Ishikawa (cell line): ENCODE results near the gene ALPI.

Experiments used
- CEBPB ChIP-seq: IDR thresholded peaks from 2 replicates; pipeline ENCODE4 v1.6.1; 2012
- CREB1 ChIP-seq: IDR thresholded peaks from 2 replicates; pipeline ENCODE4 v1.6.1; 2012; ENCODE audit warnings: low read depth
- EGR1 ChIP-seq: IDR thresholded peaks from 2 replicates; pipeline ENCODE4 v1.6.1; 2012
- EP300 ChIP-seq: IDR thresholded peaks from 2 replicates; pipeline ENCODE4 v1.6.1; 2012; ENCODE audit warnings: borderline replicate concordance
- FOXM1 ChIP-seq: IDR thresholded peaks from 2 replicates; pipeline ENCODE4 v1.6.1; 2012; ENCODE audit warnings: low read depth, borderline replicate concordance
- MAX ChIP-seq: IDR thresholded peaks from 2 replicates; pipeline ENCODE4 v1.6.1; 2012
- NFIC ChIP-seq: IDR thresholded peaks from 2 replicates; pipeline ENCODE4 v1.6.1; 2012
- RAD21 ChIP-seq: IDR thresholded peaks from 2 replicates; pipeline ENCODE4 v1.6.1; 2012; ENCODE audit warnings: low read depth
- REST ChIP-seq: IDR thresholded peaks from 2 replicates; pipeline ENCODE4 v1.6.1; 2012; ENCODE audit warnings: low read depth, mild to moderate bottlenecking
- TAF1 ChIP-seq: IDR thresholded peaks from 2 replicates; pipeline ENCODE4 v1.6.1; 2012; ENCODE audit warnings: low read depth, mild to moderate bottlenecking
- TCF12 ChIP-seq: IDR thresholded peaks from 2 replicates; pipeline ENCODE4 v1.6.1; 2012; ENCODE audit warnings: low read depth
- TEAD4 ChIP-seq: IDR thresholded peaks from 2 replicates; pipeline ENCODE4 v1.6.1; 2012
- USF1 ChIP-seq: IDR thresholded peaks from 2 replicates; pipeline ENCODE4 v1.6.1; 2012
- YY1 ChIP-seq: IDR thresholded peaks from 2 replicates; pipeline ENCODE4 v1.6.1; 2012; ENCODE audit warnings: low read depth
- ZBTB7A ChIP-seq: IDR thresholded peaks from 2 replicates; pipeline ENCODE4 v1.6.1; 2012; ENCODE audit warnings: low read depth

Gene ALPI

GRCh38 chr2:232449964-232450363, 6.0 kb upstream of the ALPI start:
- TF ChIP-seq CEBPB, result no peak
- TF ChIP-seq RAD21, result no peak
- no peak for TF ChIP-seq EGR1
- TF ChIP-seq TEAD4, result no peak
- no peak for TF ChIP-seq EP300
- no peak for TF ChIP-seq MAX
- no peak for TF ChIP-seq TCF12
- TF ChIP-seq ZBTB7A, result no peak
- no peak for TF ChIP-seq YY1
- no peak for TF ChIP-seq NFIC
- TF ChIP-seq TAF1, result no peak
- TF ChIP-seq CREB1, result no peak
- no peak for TF ChIP-seq USF1
- TF ChIP-seq FOXM1, result no peak

GRCh38 chr2:232454630-232455029, 1.3 kb upstream of the ALPI start:
- TF ChIP-seq TAF1 (no peak), TCF12 (no peak), TEAD4 (no peak), EGR1 (no peak)

- TF ChIP-seq EP300, result no peak
- TF ChIP-seq REST, result peak; percentile 37; the same call in 1 of the 2 replicates
Measured at GRCh38 chr2:232456296-232457120, 555 bp downstream of the ALPI start.

- no peak for TF ChIP-seq EP300
- TF ChIP-seq CREB1, result no peak
- no peak for TF ChIP-seq TAF1
- no peak for TF ChIP-seq USF1
- TF ChIP-seq CEBPB, result no peak
- TF ChIP-seq TEAD4, result no peak
- TF ChIP-seq REST, result no peak
- TF ChIP-seq TCF12, result no peak
- no peak for TF ChIP-seq RAD21
- TF ChIP-seq FOXM1, result no peak
- no peak for TF ChIP-seq ZBTB7A
- TF ChIP-seq YY1, result no peak
- TF ChIP-seq NFIC, result no peak
- no peak for TF ChIP-seq EGR1
- TF ChIP-seq MAX, result no peak
Measured at GRCh38 chr2:232457121-232458011, 1.4 kb downstream of the ALPI start.

GRCh38 chr2:232458051-232458660, 2.2 kb downstream of the ALPI start:
- TF ChIP-seq YY1 (no peak), TCF12 (no peak), TAF1 (no peak), TEAD4 (no peak)
